GM23338 (cell line): ENCODE measurements around the gene WDR54. TPM values are rescaled to one million over a fixed set of nuclear protein-coding genes. Genes with fewer than 3 reads are reported as not detected.

Experiments used
- ATAC-seq: fragments of 200-7000 bp; cut with Tn5 transposase; 3 replicates; pipeline ENCODE4 v1.9.1; 2020
- DNase-seq: peaks from one replicate; pipeline ENCODE4 v3.0.0-alpha.2; 2015; ENCODE audit warnings: low spot score
- H2AFZ ChIP-seq: fragments of 200-600 bp; sonication (generic); 2 replicates; pipeline ENCODE4 v1.8.0; 2016; ENCODE audit warnings: antibody characterized with exemption, mild to moderate bottlenecking, moderate library complexity
- H3F3A ChIP-seq: fragments of 200-600 bp; sonication (generic); replicated peaks from 2 replicates; pipeline ENCODE4 v1.8.0; 2017; ENCODE audit warnings: antibody characterized with exemption, mixed run types, low read depth
- H3K27ac ChIP-seq: fragments of 200-600 bp; sonication (generic); 2 replicates; pipeline ENCODE4 v1.6.1; 2016; ENCODE audit warnings: low read depth
- H3K27me3 ChIP-seq: fragments of 200-600 bp; sonication (generic); 2 replicates; pipeline ENCODE4 v1.8.0; 2016; ENCODE audit warnings: mild to moderate bottlenecking, mixed run types, moderate library complexity; ENCODE audit not compliant: insufficient read depth
- H3K36me3 ChIP-seq: fragments of 200-600 bp; sonication (generic); 2 replicates; pipeline ENCODE4 v1.8.0; 2016; ENCODE audit warnings: mild to moderate bottlenecking; ENCODE audit not compliant: insufficient read depth
- H3K4me1 ChIP-seq: fragments of 200-600 bp; sonication (generic); 2 replicates; pipeline ENCODE4 v1.8.0; 2016; ENCODE audit warnings: mild to moderate bottlenecking, moderate library complexity; ENCODE audit not compliant: insufficient read depth
- H3K4me2 ChIP-seq: fragments of 200-600 bp; sonication (generic); 2 replicates; pipeline ENCODE4 v1.7.1; 2017; ENCODE audit warnings: mixed run types
- H3K4me3 ChIP-seq: fragments of 200-600 bp; sonication (generic); 2 replicates; pipeline ENCODE4 v1.6.1; 2016; ENCODE audit warnings: mixed run types
- H3K79me2 ChIP-seq: fragments of 200-600 bp; sonication (generic); replicated peaks from 2 replicates; pipeline ENCODE4 v1.8.0; 2017; ENCODE audit warnings: mild to moderate bottlenecking; ENCODE audit not compliant: insufficient read depth
- H3K9me2 ChIP-seq: fragments of 200-600 bp; sonication (generic); 2 replicates; pipeline ENCODE4 v1.8.0; 2017; ENCODE audit not compliant: insufficient read depth
- H4K20me1 ChIP-seq: fragments of 200-600 bp; sonication (generic); replicated peaks from 2 replicates; pipeline ENCODE4 v1.8.0; 2017; ENCODE audit warnings: mild to moderate bottlenecking; ENCODE audit not compliant: insufficient read depth
- H3K27ac Mint-ChIP-seq: 2 replicates; pipeline ENCODE4 v1.8.0; 2020; ENCODE audit warnings: inconsistent platforms, mild to moderate bottlenecking, moderate library complexity, mixed read lengths
- H3K27me3 Mint-ChIP-seq: 3 replicates; pipeline ENCODE4 v1.8.0; 2022; ENCODE audit warnings: low read depth, mild to moderate bottlenecking, moderate library complexity, mixed read lengths, inconsistent platforms; ENCODE audit not compliant: insufficient read depth, poor library complexity
- H3K36me3 Mint-ChIP-seq: 3 replicates; pipeline ENCODE4 v1.8.0; 2021; ENCODE audit warnings: low read depth, mild to moderate bottlenecking, inconsistent platforms, moderate library complexity, mixed read lengths
- H3K4me1 Mint-ChIP-seq: 3 replicates; pipeline ENCODE4 v1.8.0; 2020; ENCODE audit warnings: mild to moderate bottlenecking, inconsistent platforms, mixed read lengths
- H3K4me3 Mint-ChIP-seq: 3 replicates; pipeline ENCODE4 v1.8.0; 2021; ENCODE audit warnings: moderate library complexity, mild to moderate bottlenecking, inconsistent platforms, mixed read lengths
- H3K9me3 Mint-ChIP-seq: 3 replicates; pipeline ENCODE4 v1.8.0; 2020; ENCODE audit warnings: moderate library complexity, mild to moderate bottlenecking, inconsistent platforms, mixed read lengths
- CREB1 ChIP-seq: fragments of 250-450 bp; sonication (Bioruptor Pico); IDR thresholded peaks from 2 replicates; pipeline ENCODE4 v1.5.0; 2020; ENCODE audit warnings: low read depth, mild to moderate bottlenecking, moderate library complexity
- JUNB ChIP-seq: IDR thresholded peaks from one replicate; pipeline ENCODE4 v1.6.1; 2016; ENCODE audit warnings: antibody characterized with exemption; ENCODE audit not compliant: unreplicated experiment
- NANOG ChIP-seq: IDR thresholded peaks from 2 replicates; pipeline ENCODE4 v1.6.1; 2016; ENCODE audit warnings: antibody characterized with exemption, borderline replicate concordance
- STAT1 ChIP-seq: IDR thresholded peaks from one replicate; pipeline ENCODE4 v1.6.1; 2016; ENCODE audit warnings: antibody characterized with exemption; ENCODE audit not compliant: unreplicated experiment
- ZNF114 ChIP-seq: fragments of 250-450 bp; sonication (Bioruptor Pico); IDR thresholded peaks from 2 replicates; pipeline ENCODE4 v1.5.0; 2020; ENCODE audit warnings: mild to moderate bottlenecking, moderate library complexity
- ZNF331 ChIP-seq: fragments of 250-450 bp; sonication (Bioruptor Pico); IDR thresholded peaks from 2 replicates; pipeline ENCODE4 v1.5.0; 2020; ENCODE audit warnings: low read depth, mild to moderate bottlenecking, moderate library complexity
- ZNF462 ChIP-seq: fragments of 250-450 bp; sonication (Bioruptor Pico); IDR thresholded peaks from 2 replicates; pipeline ENCODE4 v1.5.0; 2020; ENCODE audit warnings: mild to moderate bottlenecking, moderate library complexity
- polyA plus RNA-seq: library from polyadenylated mRNA; unstranded; fragments of >200 nt; fragmentation: Nextera tagmentation; extraction: Ambion mirVana; gene quantifications from 2 replicates; pipeline ENCODE4 v1.2.1, GENCODE V29; 2016
- total RNA-seq: library from RNA; depleted of rRNA; stranded (reverse); fragments of >200 nt; shearing (Covaris generic); gene quantifications from 2 replicates; pipeline ENCODE4 v1.2.3, GENCODE V29; 2014
- TF ChIP-seq, protein P1 (sequence below): IDR thresholded peaks from one replicate; pipeline ENCODE4 v1.6.1; 2018; ENCODE audit warnings: antibody characterized with exemption; ENCODE audit not compliant: unreplicated experiment

Gene WDR54
- total and polyA plus RNA-seq, 2 experiments from 2014 or later, result 41.3 to 42.6 TPM

DNA sequence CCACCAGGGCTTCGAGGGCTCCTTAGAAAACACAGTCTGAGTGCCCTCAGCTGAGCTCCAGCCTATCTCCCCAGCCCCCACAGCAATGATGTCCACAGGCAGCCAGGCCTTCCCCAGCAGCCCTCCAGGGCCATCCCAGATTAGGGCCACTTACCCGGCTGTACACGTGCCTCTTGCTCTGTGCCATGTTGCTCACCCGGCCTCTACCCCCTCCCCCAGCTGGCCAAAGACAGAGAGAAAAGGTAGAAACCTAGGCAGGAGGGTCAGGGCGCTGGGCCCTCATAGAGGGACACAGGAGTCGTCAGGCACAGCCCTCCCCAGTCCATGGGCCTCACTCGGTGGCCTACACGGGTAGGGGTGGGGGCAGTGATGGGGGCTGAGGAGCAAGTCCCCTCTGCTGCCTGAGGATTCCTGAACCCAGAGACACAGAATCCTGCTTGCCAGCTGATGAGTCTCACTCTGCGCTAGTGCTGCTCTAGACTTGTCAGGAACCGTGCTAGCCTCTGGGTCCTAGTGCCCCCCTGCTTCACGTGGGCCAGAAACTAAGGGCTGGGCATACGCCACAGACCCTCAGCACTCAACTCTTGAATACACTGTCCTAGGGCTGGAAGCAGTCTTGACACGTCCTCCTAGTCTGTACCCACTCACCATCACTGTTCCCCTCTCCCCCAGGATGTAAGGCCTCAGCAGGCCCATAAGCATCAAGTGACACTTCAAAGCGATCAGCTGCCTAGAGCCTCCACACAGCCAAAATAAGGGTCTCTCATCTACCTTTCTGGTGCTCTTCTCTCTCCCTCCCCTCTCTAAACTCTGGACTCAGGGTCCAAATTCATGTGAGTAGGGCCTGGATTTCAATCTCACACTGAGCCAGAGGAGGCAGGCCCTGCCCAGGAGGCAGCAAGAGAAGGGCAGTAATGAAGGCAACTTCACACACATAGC is 41.4 kb upstream of the WDR54 start, which contains the start of gene DCTN1 (continued):
- no peak for TF ChIP-seq ZNF462

DNA sequence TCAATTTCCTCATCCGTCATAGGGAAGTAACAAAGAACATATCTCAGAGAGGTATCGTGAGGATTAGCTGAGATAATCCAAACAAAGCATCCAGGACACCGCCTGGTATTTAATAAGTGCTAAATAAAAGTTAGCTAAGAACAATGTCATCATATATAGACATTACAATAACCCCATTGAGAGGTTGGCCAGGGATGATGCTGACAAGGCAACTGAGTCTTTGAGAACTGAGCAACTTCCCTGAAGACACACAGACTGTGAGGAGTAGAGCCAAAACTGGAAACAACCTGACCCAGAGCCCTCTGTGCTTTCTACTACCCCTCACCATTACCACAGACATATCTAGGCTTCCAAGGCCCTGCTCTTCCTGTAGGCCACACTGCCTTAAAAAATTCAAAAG is 39.8 kb upstream of the WDR54 start:
- Mint-ChIP-seq H3K9me3 (no peaks in the 10 kb centered on the region), H3K27ac (no peak overlapping the region), H3K27me3 (peaks cover 5% of the 10 kb centered on the region), H3K4me1 (peaks cover 19% of the 10 kb centered on the region), H3K36me3 (peaks cover 7% of the 10 kb centered on the region), H3K4me3 (no peak overlapping the region)
- ATAC-seq (no peak), DNase-seq (no peak)
- H3K4me1 ChIP-seq, result peaks cover 19% of the 10 kb centered on the region
- H3K4me2 ChIP-seq, result no peak overlapping the region
- H3K4me3 ChIP-seq, result no peak overlapping the region
- H3K36me3 ChIP-seq, result peaks cover 6% of the 10 kb centered on the region
- H3K27ac ChIP-seq, result no peak overlapping the region
- no peaks in the 10 kb centered on the region for H3F3A ChIP-seq
- H3K79me2 ChIP-seq, result peaks cover 87% of the 10 kb centered on the region
- H4K20me1 ChIP-seq, result peaks cover 55% of the 10 kb centered on the region
- H2AFZ ChIP-seq, result no peak overlapping the region
- H3K27me3 ChIP-seq, result no peaks in the 10 kb centered on the region
- TF ChIP-seq ZNF331 (CRISPR knock-in tag), result no peak
- no peak for TF ChIP-seq CREB1 (CRISPR knock-in tag)
- no peak for TF ChIP-seq NANOG
- TF ChIP-seq, protein P1, sequence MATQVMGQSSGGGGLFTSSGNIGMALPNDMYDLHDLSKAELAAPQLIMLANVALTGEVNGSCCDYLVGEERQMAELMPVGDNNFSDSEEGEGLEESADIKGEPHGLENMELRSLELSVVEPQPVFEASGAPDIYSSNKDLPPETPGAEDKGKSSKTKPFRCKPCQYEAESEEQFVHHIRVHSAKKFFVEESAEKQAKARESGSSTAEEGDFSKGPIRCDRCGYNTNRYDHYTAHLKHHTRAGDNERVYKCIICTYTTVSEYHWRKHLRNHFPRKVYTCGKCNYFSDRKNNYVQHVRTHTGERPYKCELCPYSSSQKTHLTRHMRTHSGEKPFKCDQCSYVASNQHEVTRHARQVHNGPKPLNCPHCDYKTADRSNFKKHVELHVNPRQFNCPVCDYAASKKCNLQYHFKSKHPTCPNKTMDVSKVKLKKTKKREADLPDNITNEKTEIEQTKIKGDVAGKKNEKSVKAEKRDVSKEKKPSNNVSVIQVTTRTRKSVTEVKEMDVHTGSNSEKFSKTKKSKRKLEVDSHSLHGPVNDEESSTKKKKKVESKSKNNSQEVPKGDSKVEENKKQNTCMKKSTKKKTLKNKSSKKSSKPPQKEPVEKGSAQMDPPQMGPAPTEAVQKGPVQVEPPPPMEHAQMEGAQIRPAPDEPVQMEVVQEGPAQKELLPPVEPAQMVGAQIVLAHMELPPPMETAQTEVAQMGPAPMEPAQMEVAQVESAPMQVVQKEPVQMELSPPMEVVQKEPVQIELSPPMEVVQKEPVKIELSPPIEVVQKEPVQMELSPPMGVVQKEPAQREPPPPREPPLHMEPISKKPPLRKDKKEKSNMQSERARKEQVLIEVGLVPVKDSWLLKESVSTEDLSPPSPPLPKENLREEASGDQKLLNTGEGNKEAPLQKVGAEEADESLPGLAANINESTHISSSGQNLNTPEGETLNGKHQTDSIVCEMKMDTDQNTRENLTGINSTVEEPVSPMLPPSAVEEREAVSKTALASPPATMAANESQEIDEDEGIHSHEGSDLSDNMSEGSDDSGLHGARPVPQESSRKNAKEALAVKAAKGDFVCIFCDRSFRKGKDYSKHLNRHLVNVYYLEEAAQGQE, result no peak
- no peak for TF ChIP-seq JUNB
- TF ChIP-seq STAT1, result no peak
- TF ChIP-seq ZNF114, result no peak
- H3K9me2 ChIP-seq, result no peaks in the 10 kb centered on the region
